Tibial nerve (tissue), 4 donors: ENCODE data around the gene AOPEP.

Experiments
- CTCF ChIP-seq, 5 experiments: fragments of 200-600 bp in 3 of 5; fragments of 450-650 bp in 2 of 5; sonication (generic) in 3 of 5; IDR thresholded peaks; one replicate each; pipeline ENCODE4 v1.5.1; 2016 to 2019; ENCODE audit warnings: antibody characterized with exemption in 5 of 5, mild to moderate bottlenecking in 3 of 5, moderate library complexity in 2 of 5
- EP300 ChIP-seq, 2 donors: sonication (generic); formaldehyde crosslinking; IDR thresholded peaks; one replicate each; pipeline ENCODE4 v1.6.1; 2017; ENCODE audit warnings: antibody characterized with exemption in 2 of 2, mild to moderate bottlenecking in 1 of 2
- POLR2A ChIP-seq, 2 donors: fragments of 450-650 bp; IDR thresholded peaks; one replicate each; pipeline ENCODE4 v1.6.1; 2017; ENCODE audit warnings: antibody characterized with exemption in 2 of 2, mild to moderate bottlenecking in 2 of 2, moderate library complexity in 2 of 2

- TF ChIP-seq CTCF (IDR thresholded peaks at IDR 0.05) (no peak), POLR2A (IDR thresholded peaks at IDR 0.05) (no peak), EP300 (IDR thresholded peaks at IDR 0.05) (no peak)
These were observed 45.6 kb downstream of the AOPEP start for GRCh38 chr9:94772144-94772543.
